CD8-positive, alpha-beta memory T cell (primary cell): Measurements from ENCODE around the gene NTM. TPM values are rescaled to one million over a fixed set of nuclear protein-coding genes. Genes with fewer than 3 reads are reported as not detected.

Source experiments
- CTCF ChIA-PET: fragments of 350-600 bp; sonication (Branson Sonifier 250); formaldehyde crosslinking; loops from one replicate; lab custom pipeline; 2021; ENCODE audit warnings: antibody characterized with exemption; lab: Charles Lee
- POLR2A ChIA-PET: fragments of 350-600 bp; sonication (Branson Sonifier 250); formaldehyde crosslinking; loops from one replicate; lab custom pipeline; 2021; ENCODE audit warnings: antibody characterized with exemption; lab: Charles Lee
- DNase-seq, 5 donors: peaks; one replicate each; pipeline versions ENCODE4 v3.0.0 to v3.0.0-alpha.2; 2020 to 2022; ENCODE audit warnings: mixed read lengths in 1 of 5
- H3K27ac ChIP-seq: one replicate; pipeline ENCODE4 v1.7.0; 2013; ENCODE audit warnings: low read depth, mild to moderate bottlenecking, low read length, moderate library complexity
- H3K27me3 ChIP-seq: 2 replicates; pipeline ENCODE4 v1.7.0; 2013; ENCODE audit warnings: low read length, mild to moderate bottlenecking; ENCODE audit not compliant: insufficient read depth, poor library complexity, severe bottlenecking
- H3K36me3 ChIP-seq: 2 replicates; pipeline ENCODE4 v1.7.0; 2013; ENCODE audit warnings: mild to moderate bottlenecking, low read length, moderate library complexity; ENCODE audit not compliant: insufficient read depth
- H3K4me1 ChIP-seq: 2 replicates; pipeline ENCODE4 v1.7.0; 2013; ENCODE audit warnings: mild to moderate bottlenecking, low read length, moderate library complexity; ENCODE audit not compliant: insufficient read depth
- H3K4me3 ChIP-seq: 2 replicates; pipeline ENCODE4 v1.7.0; 2013; ENCODE audit warnings: mild to moderate bottlenecking, low read length
- H3K9me3 ChIP-seq: 2 replicates; pipeline ENCODE4 v1.7.0; 2013; ENCODE audit warnings: mild to moderate bottlenecking, low read length
- H3K27ac Mint-ChIP-seq, 8 donors: one replicate each; pipeline ENCODE4 v1.8.0; 2020 to 2021; ENCODE audit warnings: mixed read lengths in 8 of 8, mild to moderate bottlenecking in 6 of 8, inconsistent platforms in 3 of 8, moderate library complexity in 3 of 8
- H3K27me3 Mint-ChIP-seq, 2 donors: one replicate each; pipeline ENCODE4 v1.8.0; 2020 to 2021; ENCODE audit warnings: mixed read lengths in 2 of 2, mild to moderate bottlenecking in 1 of 2, moderate library complexity in 1 of 2
- H3K36me3 Mint-ChIP-seq, 3 donors: one replicate each; pipeline ENCODE4 v1.8.0; 2020 to 2021; ENCODE audit warnings: mixed read lengths in 3 of 3, inconsistent platforms in 1 of 3, mild to moderate bottlenecking in 1 of 3
- H3K4me1 Mint-ChIP-seq, 3 donors: one replicate each; pipeline ENCODE4 v1.8.0; 2020 to 2021; ENCODE audit warnings: mixed read lengths in 3 of 3, inconsistent platforms in 1 of 3, mild to moderate bottlenecking in 1 of 3
- H3K4me3 Mint-ChIP-seq, 7 donors: one replicate each; pipeline ENCODE4 v1.8.0; 2020 to 2021; ENCODE audit warnings: mixed read lengths in 7 of 7, mild to moderate bottlenecking in 6 of 7, moderate library complexity in 4 of 7, inconsistent platforms in 2 of 7
- H3K9me3 Mint-ChIP-seq, 5 donors: one replicate each; pipeline ENCODE4 v1.8.0; 2020 to 2022; ENCODE audit warnings: mixed read lengths in 5 of 5, mild to moderate bottlenecking in 3 of 5, moderate library complexity in 2 of 5, inconsistent platforms in 1 of 5
- polyA plus RNA-seq: library from polyadenylated mRNA; unstranded; fragments of 300-500 nt; fragmentation: Illumina TruSeq; gene quantifications from one replicate; pipeline ENCODE4 v1.2.3, GENCODE V29; 2021
- total RNA-seq, 2 experiments: library from RNA; stranded (reverse); gene quantifications; one replicate each; pipeline ENCODE4 v1.2.3, GENCODE V29; 2021

The NTM gene
- total and polyA plus RNA-seq, 3 experiments from 2014 or later, result not detected

- H3K4me3 ChIP-seq, result no peak overlapping the region
- ChIA-PET CTCF (no interaction called here), POLR2A (no interaction called here)
- H3K27ac Mint-ChIP-seq, result no peak overlapping the region
- no peaks in the 10 kb centered on the region for H3K36me3 Mint-ChIP-seq
- no peak for DNase-seq
- H3K4me1 Mint-ChIP-seq, result no peaks in the 10 kb centered on the region
- H3K36me3 ChIP-seq, result no peaks in the 10 kb centered on the region
- no peaks in the 10 kb centered on the region for H3K9me3 ChIP-seq
- no peak overlapping the region for H3K27ac ChIP-seq
- H3K27me3 ChIP-seq, result no peaks in the 10 kb centered on the region
- no peaks in the 10 kb centered on the region for H3K4me1 ChIP-seq
- H3K27me3 Mint-ChIP-seq, result peaks cover 0 to 1% of the 10 kb centered on the region in 2 donors
- H3K9me3 Mint-ChIP-seq, result peaks cover 0 to 8% (median 2%) of the 10 kb centered on the region in 5 donors
- H3K4me3 Mint-ChIP-seq, result no peak overlapping the region
Observed at GRCh38 chr11:132052342-132052741, 681.9 kb downstream of the NTM start.

GRCh38 chr11:132052904-132053303, 682.5 kb downstream of the NTM start:
- DNase-seq, result no peak
- Mint-ChIP-seq H3K27me3 (peaks cover 0 to 1% of the 10 kb centered on the region in 2 donors), H3K27ac (no peak overlapping the region), H3K36me3 (no peaks in the 10 kb centered on the region), H3K4me1 (no peaks in the 10 kb centered on the region), H3K9me3 (peaks cover 0 to 8% (median 2%) of the 10 kb centered on the region in 5 donors), H3K4me3 (no peak overlapping the region)
- H3K27ac ChIP-seq, result no peak overlapping the region
- no peaks in the 10 kb centered on the region for H3K36me3 ChIP-seq
- CTCF ChIA-PET, result no interaction called here
- H3K4me1 ChIP-seq, result no peaks in the 10 kb centered on the region
- H3K4me3 ChIP-seq, result no peak overlapping the region
- H3K27me3 ChIP-seq, result no peaks in the 10 kb centered on the region
- no peaks in the 10 kb centered on the region for H3K9me3 ChIP-seq
- POLR2A ChIA-PET, result no interaction called here

DNA sequence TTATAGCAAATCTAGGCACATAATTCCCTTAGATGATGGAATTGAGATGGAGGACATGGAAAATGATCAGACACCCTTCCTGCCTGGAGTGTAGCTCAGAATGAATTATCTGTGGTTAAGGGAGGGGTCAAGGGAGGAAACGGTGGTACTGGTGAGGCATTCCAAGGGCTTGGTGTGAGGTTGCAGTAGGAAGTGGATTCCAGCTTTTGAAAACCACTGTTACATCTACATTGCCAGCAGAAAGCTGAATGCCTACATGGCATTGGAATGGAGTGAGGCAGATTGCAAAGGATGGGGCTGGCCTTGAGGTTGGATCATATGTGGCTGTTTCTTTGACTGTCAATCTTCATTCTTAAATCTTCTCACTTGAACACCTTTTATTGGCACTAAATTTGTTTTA, 684.4 kb downstream of the NTM start:
- no peaks in the 10 kb centered on the region for H3K9me3 ChIP-seq
- Mint-ChIP-seq H3K4me1 (no peaks in the 10 kb centered on the region), H3K27ac (no peak overlapping the region), H3K9me3 (peaks cover 0 to 4% (median 2%) of the 10 kb centered on the region in 5 donors), H3K27me3 (no peaks in the 10 kb centered on the region), H3K4me3 (no peak overlapping the region), H3K36me3 (no peaks in the 10 kb centered on the region)
- H3K27me3 ChIP-seq, result no peaks in the 10 kb centered on the region
- CTCF ChIA-PET, result no interaction called here
- H3K27ac ChIP-seq, result no peak overlapping the region
- H3K4me3 ChIP-seq, result no peak overlapping the region
- POLR2A ChIA-PET, result no interaction called here
- no peak for DNase-seq
- no peaks in the 10 kb centered on the region for H3K4me1 ChIP-seq
- H3K36me3 ChIP-seq, result no peaks in the 10 kb centered on the region

DNA sequence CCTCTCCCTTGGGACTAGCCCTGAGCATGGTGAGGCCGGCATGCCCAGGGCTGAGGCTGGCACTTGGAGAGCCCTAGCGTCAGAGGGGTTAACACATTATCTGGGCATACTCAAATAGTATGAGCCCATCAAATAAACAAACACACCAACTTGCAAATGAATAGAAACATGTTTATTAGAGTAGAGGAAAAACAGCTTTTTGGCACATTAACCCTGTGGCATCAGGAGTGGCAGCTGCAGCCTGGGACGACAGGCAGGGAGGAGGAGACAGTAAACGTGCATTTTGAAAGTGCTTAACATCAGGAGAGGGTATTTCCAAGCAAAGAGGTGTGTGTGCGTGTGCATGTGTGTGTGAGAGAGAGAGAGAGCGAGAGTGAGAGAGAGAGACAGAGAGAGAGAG, 684.9 kb downstream of the NTM start:
- H3K27ac Mint-ChIP-seq, result no peak overlapping the region
- no peak overlapping the region for H3K4me3 ChIP-seq

DNA sequence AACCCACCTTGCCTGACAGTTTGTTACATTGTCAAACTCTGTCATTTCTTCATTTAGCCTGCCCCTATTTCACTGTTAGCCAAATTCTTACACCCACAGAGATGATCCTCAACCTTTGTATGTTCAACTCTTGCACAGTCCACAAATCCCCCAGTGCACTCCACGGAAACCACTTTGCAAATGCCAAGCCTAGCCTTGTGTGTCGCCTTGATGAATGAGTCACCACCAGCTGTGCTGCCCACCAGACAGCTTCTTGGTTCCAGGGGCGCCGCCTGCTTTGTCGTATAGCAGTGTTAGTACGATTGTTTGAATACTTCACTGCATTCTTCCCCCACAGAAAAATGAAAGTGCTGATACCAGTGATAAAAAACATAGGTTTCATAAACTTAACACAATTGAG, 686.3 kb downstream of the NTM start:
- Mint-ChIP-seq H3K9me3 (peaks cover 0 to 3% (median 0%) of the 10 kb centered on the region in 5 donors), H3K36me3 (no peaks in the 10 kb centered on the region), H3K27ac (no peak overlapping the region), H3K27me3 (no peaks in the 10 kb centered on the region), H3K4me1 (no peaks in the 10 kb centered on the region), H3K4me3 (no peak overlapping the region)
- Histone ChIP-seq H3K9me3 (no peaks in the 10 kb centered on the region), H3K36me3 (no peaks in the 10 kb centered on the region), H3K4me3 (no peak overlapping the region), H3K27me3 (no peaks in the 10 kb centered on the region), H3K27ac (no peak overlapping the region), H3K4me1 (no peaks in the 10 kb centered on the region)
- DNase-seq, result no peak
- ChIA-PET CTCF (no interaction called here), POLR2A (no interaction called here)

More for the DNA sequence above, 684.9 kb downstream of the NTM start:
- no peak overlapping the region for H3K4me3 Mint-ChIP-seq
- Histone ChIP-seq H3K27ac (no peak overlapping the region), H3K27me3 (no peaks in the 10 kb centered on the region), H3K4me1 (no peaks in the 10 kb centered on the region), H3K36me3 (no peaks in the 10 kb centered on the region), H3K9me3 (no peaks in the 10 kb centered on the region)
- H3K4me1 Mint-ChIP-seq, result no peaks in the 10 kb centered on the region
- DNase-seq, result no peak
- POLR2A ChIA-PET, result no interaction called here
- no peaks in the 10 kb centered on the region for H3K36me3 Mint-ChIP-seq
- H3K27me3 Mint-ChIP-seq, result no peaks in the 10 kb centered on the region
- H3K9me3 Mint-ChIP-seq, result peaks cover 0 to 3% (median 2%) of the 10 kb centered on the region in 5 donors
- CTCF ChIA-PET, result no interaction called here

- Mint-ChIP-seq H3K27ac (no peak overlapping the region), H3K4me3 (no peak overlapping the region), H3K36me3 (no peaks in the 10 kb centered on the region), H3K9me3 (peaks cover 0 to 3% (median 0%) of the 10 kb centered on the region in 5 donors), H3K27me3 (no peaks in the 10 kb centered on the region), H3K4me1 (no peaks in the 10 kb centered on the region)
- ChIA-PET CTCF (no interaction called here), POLR2A (no interaction called here)
- no peak overlapping the region for H3K27ac ChIP-seq
- H3K9me3 ChIP-seq, result no peaks in the 10 kb centered on the region
- no peak overlapping the region for H3K4me3 ChIP-seq
- no peaks in the 10 kb centered on the region for H3K27me3 ChIP-seq
- H3K36me3 ChIP-seq, result no peaks in the 10 kb centered on the region
- no peak for DNase-seq
- H3K4me1 ChIP-seq, result no peaks in the 10 kb centered on the region
Observed at GRCh38 chr11:132057266-132057665, 686.9 kb downstream of the NTM start.

DNA sequence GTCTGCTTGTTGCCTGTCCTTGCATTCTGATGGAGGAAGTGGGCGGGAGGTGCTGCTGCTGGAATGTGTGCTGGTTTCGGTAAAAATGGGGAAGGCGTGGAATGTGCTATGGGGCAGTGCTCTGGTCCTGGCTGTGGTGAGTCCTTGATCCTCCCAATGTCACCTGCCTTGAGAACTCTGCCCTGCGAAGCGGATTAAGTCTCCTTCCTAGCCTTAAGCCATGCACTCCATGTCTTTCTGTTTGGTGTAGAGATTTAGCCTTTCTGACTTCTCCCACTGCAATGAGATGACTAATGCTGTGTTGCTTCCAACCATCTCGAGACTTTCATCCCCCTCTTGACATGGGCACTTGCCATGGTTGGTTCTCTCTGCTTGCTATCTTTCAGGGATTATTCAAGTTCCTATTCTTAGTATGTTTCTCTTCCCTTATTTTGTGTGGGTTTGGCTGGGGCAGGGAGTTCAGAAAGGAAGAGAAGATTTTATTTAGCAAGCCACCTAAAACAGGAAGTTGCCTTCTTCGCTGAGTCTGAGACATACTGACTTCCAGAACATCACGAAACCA, 687.9 kb downstream of the NTM start:
- Histone ChIP-seq H3K36me3 (no peaks in the 10 kb centered on the region), H3K27ac (no peak overlapping the region), H3K27me3 (no peaks in the 10 kb centered on the region), H3K9me3 (no peaks in the 10 kb centered on the region), H3K4me1 (no peaks in the 10 kb centered on the region), H3K4me3 (no peak overlapping the region)
- H3K9me3 Mint-ChIP-seq, result peaks cover 0 to 3% (median 0%) of the 10 kb centered on the region in 5 donors
- POLR2A ChIA-PET, result no interaction called here
- no peaks in the 10 kb centered on the region for H3K4me1 Mint-ChIP-seq
- no peaks in the 10 kb centered on the region for H3K36me3 Mint-ChIP-seq
- CTCF ChIA-PET, result no interaction called here
- H3K27ac Mint-ChIP-seq, result no peak overlapping the region
- DNase-seq, result no peak
- no peaks in the 10 kb centered on the region for H3K27me3 Mint-ChIP-seq
- H3K4me3 Mint-ChIP-seq, result no peak overlapping the region

DNA sequence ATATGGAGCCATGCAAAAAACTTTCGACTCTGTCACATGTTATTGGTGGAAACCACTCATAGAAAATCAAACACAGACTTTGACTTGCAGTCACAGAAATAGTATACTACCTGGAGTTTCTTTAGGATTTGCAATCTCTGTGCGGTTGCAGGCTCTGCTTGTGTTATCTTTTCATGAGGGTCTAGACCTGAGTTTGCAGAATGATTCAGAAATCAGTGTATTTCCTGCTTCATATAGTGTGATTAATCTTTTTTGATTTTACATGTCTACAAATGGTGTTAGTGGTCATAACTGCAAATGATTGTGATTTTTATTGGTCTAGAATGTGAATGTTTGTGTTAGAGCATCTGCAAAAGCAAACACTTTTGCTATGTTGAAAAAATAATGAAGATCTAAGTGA, 690.2 kb downstream of the NTM start:
- peaks cover 0 to 2% (median 0%) of the 10 kb centered on the region in 5 donors for H3K9me3 Mint-ChIP-seq
- no peak overlapping the region for H3K27ac Mint-ChIP-seq
- POLR2A ChIA-PET, result no interaction called here
- DNase-seq, result no peak
- Histone ChIP-seq H3K27me3 (no peaks in the 10 kb centered on the region), H3K4me3 (no peak overlapping the region), H3K9me3 (no peaks in the 10 kb centered on the region), H3K36me3 (no peaks in the 10 kb centered on the region), H3K27ac (no peak overlapping the region), H3K4me1 (no peaks in the 10 kb centered on the region)
- no peak overlapping the region for H3K4me3 Mint-ChIP-seq
- no peaks in the 10 kb centered on the region for H3K4me1 Mint-ChIP-seq
- no peaks in the 10 kb centered on the region for H3K36me3 Mint-ChIP-seq
- CTCF ChIA-PET, result no interaction called here
- H3K27me3 Mint-ChIP-seq, result no peaks in the 10 kb centered on the region
